Measurements from ENCODE around the gene TTC32. TPM values are rescaled to one million over a fixed set of nuclear protein-coding genes. Genes with fewer than 3 reads are reported as not detected.

The TTC32 gene
- total RNA-seq, 1 experiment from 2014 or later, result 9.9 TPM

GRCh38 chr2:19936203-19936602, 34.4 kb upstream of the TTC32 start:
- Mint-ChIP-seq H3K4me3 (no peak overlapping the region), H3K27me3 (ENCODE audit: low read depth) (no peaks in the 10 kb centered on the region), H3K4me1 (no peaks in the 10 kb centered on the region), H3K9me3 (no peaks in the 10 kb centered on the region), H3K36me3 (peaks cover 23% of the 10 kb centered on the region), H3K27ac (no peak overlapping the region)
- ATAC-seq (no peak), DNase-seq (ENCODE audit: low spot score) (no peak)
- POLR2A ChIA-PET, result no interaction called here
- CTCF ChIA-PET, result no interaction called here
- no peak for TF ChIP-seq OVOL2 (CRISPR knock-in tag; IDR thresholded peaks at IDR 0.05; ENCODE audit: borderline replicate concordance)
- no peak for TF ChIP-seq MAX (CRISPR knock-in tag; IDR thresholded peaks at IDR 0.05)
- no peak for TF ChIP-seq E2F4 (CRISPR knock-in tag; IDR thresholded peaks at IDR 0.05; ENCODE audit: borderline replicate concordance, low read depth)
- TF ChIP-seq CDX4 (CRISPR knock-in tag; IDR thresholded peaks at IDR 0.05; ENCODE audit: borderline replicate concordance), result no peak
- TF ChIP-seq ZNF425 (CRISPR knock-in tag; conservative IDR thresholded peaks at IDR 0.05), result no peak
- no peak for TF ChIP-seq CTCF (IDR thresholded peaks at IDR 0.05)
- no peak for TF ChIP-seq ZNF219 (CRISPR knock-in tag; IDR thresholded peaks at IDR 0.05; ENCODE audit: borderline replicate concordance)
- no peak for TF ChIP-seq CREM (CRISPR knock-in tag; IDR thresholded peaks at IDR 0.05)
- no peak for TF ChIP-seq RORB (CRISPR knock-in tag; IDR thresholded peaks at IDR 0.05)
- TF ChIP-seq ZNF396 (CRISPR knock-in tag; IDR thresholded peaks at IDR 0.05; ENCODE audit: borderline replicate concordance), result no peak
- TF ChIP-seq KAT7 (CRISPR knock-in tag; IDR thresholded peaks at IDR 0.05; ENCODE audit: borderline replicate concordance), result no peak
- no peak for TF ChIP-seq NR2C2 (CRISPR knock-in tag; IDR thresholded peaks at IDR 0.05)

GRCh38 chr2:19933351-19933981, 31.7 kb upstream of the TTC32 start:
- no peak for DNase-seq (ENCODE audit: low spot score)
- peaks cover 48% of the 10 kb centered on the region for H3K36me3 Mint-ChIP-seq
- H3K9me3 Mint-ChIP-seq, result peaks cover 12% of the 10 kb centered on the region
- H3K27ac Mint-ChIP-seq, result no peak overlapping the region
- ChIA-PET CTCF (interaction anchor here (0.8 kb wide), 1 partner anchor 22 kb away, joined by 3 read pairs; no protein-coding TSS in a partner anchor), POLR2A (no interaction called here)
- H3K4me1 Mint-ChIP-seq, result no peaks in the 10 kb centered on the region
- ATAC-seq, result no peak
- H3K4me3 Mint-ChIP-seq, result no peak overlapping the region
- no peaks in the 10 kb centered on the region for H3K27me3 Mint-ChIP-seq (ENCODE audit: low read depth)
- TF ChIP-seq TCF7 (CRISPR knock-in tag; IDR thresholded peaks at IDR 0.05; ENCODE audit: low read depth) (no peak), NFE2L1 (CRISPR knock-in tag; IDR thresholded peaks at IDR 0.05) (no peak), ATF3 (CRISPR knock-in tag; conservative IDR thresholded peaks at IDR 0.05) (no peak), ZNF423 (CRISPR knock-in tag; IDR thresholded peaks at IDR 0.05) (no peak), GABPB1 (CRISPR knock-in tag; IDR thresholded peaks at IDR 0.05) (no peak), ELF4 (CRISPR knock-in tag; IDR thresholded peaks at IDR 0.05; ENCODE audit: low read depth) (no peak), FOXJ3 (CRISPR knock-in tag; IDR thresholded peaks at IDR 0.05; ENCODE audit: borderline replicate concordance) (no peak), ZMAT4 (CRISPR knock-in tag; IDR thresholded peaks at IDR 0.05) (no peak), SMAD4 (CRISPR knock-in tag; IDR thresholded peaks at IDR 0.05) (no peak), MLX (CRISPR knock-in tag; IDR thresholded peaks at IDR 0.05) (no peak), ZSCAN18 (CRISPR knock-in tag; IDR thresholded peaks at IDR 0.05) (no peak), NR3C1 (CRISPR knock-in tag; conservative IDR thresholded peaks at IDR 0.05; ENCODE audit: low read depth) (no peak), ZBTB21 (CRISPR knock-in tag; IDR thresholded peaks at IDR 0.05; ENCODE audit: borderline replicate concordance) (no peak), CBFB (CRISPR knock-in tag; IDR thresholded peaks at IDR 0.05; ENCODE audit: low read depth) (no peak), KAT7 (CRISPR knock-in tag; IDR thresholded peaks at IDR 0.05; ENCODE audit: borderline replicate concordance) (no peak)
